Measurements from ENCODE around the gene ZFHX2.

Gene ZFHX2

GRCh38 chr14:23572524-23572828, 20.9 kb upstream of the ZFHX2 start:
- DNase-seq = no peak

GRCh38 chr14:23571701-23572523, 20.3 kb upstream of the ZFHX2 start:
- DNase-seq = no peak

GRCh38 chr14:23570806-23571483, 19.4 kb upstream of the ZFHX2 start:
- DNase-seq = no peak

- peak; percentile 34 for DNase-seq
Observed at GRCh38 chr14:23569443-23570151, 18.0 kb upstream of the ZFHX2 start.

GRCh38 chr14:23568600-23569331, 17.2 kb upstream of the ZFHX2 start:
- DNase-seq = peak; percentile 33

GRCh38 chr14:23568021-23568599, 16.5 kb upstream of the ZFHX2 start:
- DNase-seq = no peak

- peak; percentile 87 for DNase-seq
Observed at GRCh38 chr14:23567186-23568020, 15.8 kb upstream of the ZFHX2 start, which contains the start of gene AP1G2. Gene AP1G2, minus strand, starts transcription at chr14:23567791. Its CDS starts 477 bp downstream, at chr14:23567314.

GRCh38 chr14:23566778-23567185, 15.2 kb upstream of the ZFHX2 start:
- DNase-seq = no peak

- no peak for DNase-seq
Observed at GRCh38 chr14:23566112-23566777, 14.7 kb upstream of the ZFHX2 start.

- no peak for DNase-seq
Observed at GRCh38 chr14:23565626-23566025, 14.1 kb upstream of the ZFHX2 start.

GRCh38 chr14:23564876-23565275, 13.3 kb upstream of the ZFHX2 start:
- DNase-seq = no peak

GRCh38 chr14:23564181-23564812, 12.7 kb upstream of the ZFHX2 start:
- no peak for DNase-seq

GRCh38 chr14:23563473-23564180, 12.1 kb upstream of the ZFHX2 start:
- no peak for DNase-seq

GRCh38 chr14:23562822-23563472, 11.4 kb upstream of the ZFHX2 start:
- peak; percentile 72 for DNase-seq

GRCh38 chr14:23561873-23562821, 10.6 kb upstream of the ZFHX2 start:
- DNase-seq = no peak

- no peak for DNase-seq
Observed at GRCh38 chr14:23561259-23561658, 9.7 kb upstream of the ZFHX2 start.

GRCh38 chr14:23559926-23560520, 8.5 kb upstream of the ZFHX2 start:
- DNase-seq = no peak
